ENCODE measurements around the gene MYL9. TPM values are rescaled to one million over a fixed set of nuclear protein-coding genes. Genes with fewer than 3 reads are reported as not detected.

MYL9 gene
- total RNA-seq, 1 donor from 2014 or later: 246 TPM

- intact Hi-C loops (cut with DNase I): no loop called here
- TF ChIP-seq CTCF (IDR thresholded peaks at IDR 0.05): no peak
- peaks cover 0 to 11% of the 10 kb centered on the region in 2 donors for H3K36me3 ChIP-seq
- H3K27me3 ChIP-seq: no peaks in the 10 kb centered on the region
- no peaks in the 10 kb centered on the region for H3K9me3 ChIP-seq
- no peak overlapping the region for H3K27ac ChIP-seq
- no peaks in the 10 kb centered on the region for H3K4me1 ChIP-seq
- no peak overlapping the region for H3K4me3 ChIP-seq
- no peak for DNase-seq (ENCODE audit: extremely low spot score in 2 of 2)
Observed at GRCh38 chr20:36582322-36582721, 41.0 kb downstream of the MYL9 start.

GRCh38 chr20:36582821-36583220, 41.5 kb downstream of the MYL9 start:
- Histone ChIP-seq H3K36me3 (peaks cover 0 to 11% of the 10 kb centered on the region in 2 donors), H3K27ac (no peak overlapping the region), H3K4me1 (no peaks in the 10 kb centered on the region), H3K4me3 (no peak overlapping the region), H3K27me3 (no peaks in the 10 kb centered on the region), H3K9me3 (no peaks in the 10 kb centered on the region)
- no peak for DNase-seq (ENCODE audit: extremely low spot score in 2 of 2)
- intact Hi-C loops (cut with DNase I): no loop called here
- TF ChIP-seq POLR2A (IDR thresholded peaks at IDR 0.05) (no peak), CTCF (IDR thresholded peaks at IDR 0.05) (no peak), POLR2AphosphoS5 (IDR thresholded peaks at IDR 0.05; ENCODE audit: insufficient read depth in 1 of 2, low read depth in 1 of 2) (no peak)

GRCh38 chr20:36584018-36584481, 42.7 kb downstream of the MYL9 start:
- Histone ChIP-seq H3K27ac (no peak overlapping the region), H3K36me3 (peaks cover 0 to 11% of the 10 kb centered on the region in 2 donors), H3K4me1 (no peaks in the 10 kb centered on the region), H3K4me3 (no peak overlapping the region), H3K27me3 (no peaks in the 10 kb centered on the region), H3K9me3 (no peaks in the 10 kb centered on the region)
- DNase-seq (ENCODE audit: extremely low spot score in 2 of 2): no peak
- TF ChIP-seq CTCF (IDR thresholded peaks at IDR 0.05) (no peak), POLR2AphosphoS5 (IDR thresholded peaks at IDR 0.05; ENCODE audit: insufficient read depth in 1 of 2, low read depth in 1 of 2) (no peak), POLR2A (IDR thresholded peaks at IDR 0.05) (no peak)
- intact Hi-C loops (cut with DNase I): no loop called here

GRCh38 chr20:36585410-36586125, 44.2 kb downstream of the MYL9 start:
- H3K27me3 ChIP-seq: no peaks in the 10 kb centered on the region
- no peak for TF ChIP-seq POLR2AphosphoS5 (IDR thresholded peaks at IDR 0.05; ENCODE audit: insufficient read depth in 1 of 2, low read depth in 1 of 2)
- no peak for TF ChIP-seq POLR2A (IDR thresholded peaks at IDR 0.05)
- TF ChIP-seq CTCF (IDR thresholded peaks at IDR 0.05): no peak
- no peak overlapping the region for H3K4me3 ChIP-seq
- H3K9me3 ChIP-seq: no peaks in the 10 kb centered on the region
- DNase-seq (ENCODE audit: extremely low spot score in 2 of 2): no peak
- H3K27ac ChIP-seq: no peak overlapping the region
- H3K36me3 ChIP-seq: no peaks in the 10 kb centered on the region
- intact Hi-C loops (cut with DNase I): no loop called here
- no peaks in the 10 kb centered on the region for H3K4me1 ChIP-seq

GRCh38 chr20:36587388-36588070, 46.2 kb downstream of the MYL9 start:
- Histone ChIP-seq H3K4me3 (no peak overlapping the region), H3K4me1 (no peaks in the 10 kb centered on the region), H3K9me3 (no peaks in the 10 kb centered on the region), H3K36me3 (peaks cover 0 to 5% of the 10 kb centered on the region in 2 donors), H3K27ac (no peak overlapping the region), H3K27me3 (no peaks in the 10 kb centered on the region)
- intact Hi-C loops (cut with DNase I): no loop called here
- DNase-seq (ENCODE audit: extremely low spot score in 2 of 2): no peak
- no peak for TF ChIP-seq CTCF (IDR thresholded peaks at IDR 0.05)
- no peak for TF ChIP-seq POLR2A (IDR thresholded peaks at IDR 0.05)
- no peak for TF ChIP-seq POLR2AphosphoS5 (IDR thresholded peaks at IDR 0.05; ENCODE audit: insufficient read depth in 1 of 2, low read depth in 1 of 2)

All from vagina (tissue), 2 donors.